IPS-18c (cell line): ENCODE results near the gene CARM1.
A peak's percentile ranks its signal among the peaks of the same experiment; 100 is the strongest.
"Not testable (repeated sequence)": the region's sequence is repeated elsewhere in the genome, so short reads cannot be mapped to it uniquely, and the experiment has no call there.

Experiments used
- H3K4me3 ChIP-seq: 2 replicates; pipeline ENCODE4 v1.7.0; 2013; ENCODE audit warnings: low read depth, mild to moderate bottlenecking, low read length, moderate library complexity; ENCODE audit not compliant: insufficient read depth
- H3K9me3 ChIP-seq: one replicate; pipeline ENCODE4 v1.6.1; 2013; ENCODE audit warnings: mild to moderate bottlenecking, low read length, moderate library complexity; ENCODE audit not compliant: control insufficient read depth, insufficient read depth

The CARM1 gene

DNA sequence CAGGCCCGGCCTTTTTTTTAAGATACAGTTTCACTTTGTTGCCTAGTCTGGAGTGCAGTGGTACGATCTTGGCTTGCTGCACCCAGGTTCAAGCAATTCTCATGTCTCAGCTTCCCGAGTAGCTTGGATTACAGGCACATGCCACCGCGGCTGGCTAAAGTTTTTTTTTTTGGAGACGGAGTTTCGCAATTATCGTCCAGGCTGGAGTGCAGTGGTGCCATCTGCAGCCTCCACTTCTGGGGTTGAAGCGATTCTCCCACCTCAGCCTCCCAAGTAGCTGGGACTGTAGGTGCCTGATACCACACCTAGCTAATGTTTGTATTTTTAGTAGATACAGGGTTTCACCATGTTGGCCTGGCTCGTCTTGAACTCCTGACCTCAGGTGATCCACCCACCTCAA is 4.9 kb upstream of the CARM1 start:
- Histone ChIP-seq H3K9me3 (no peaks in the 10 kb centered on the region), H3K4me3 (no peak overlapping the region)

GRCh38 chr19:10868872-10869547 is 2.3 kb upstream of the CARM1 start:
- no peaks in the 10 kb centered on the region for H3K9me3 ChIP-seq
- no peak overlapping the region for H3K4me3 ChIP-seq

GRCh38 chr19:10869872-10870311 is 1.5 kb upstream of the CARM1 start:
- H3K9me3 ChIP-seq, H3K4me3 ChIP-seq: not testable (repeated sequence)

DNA sequence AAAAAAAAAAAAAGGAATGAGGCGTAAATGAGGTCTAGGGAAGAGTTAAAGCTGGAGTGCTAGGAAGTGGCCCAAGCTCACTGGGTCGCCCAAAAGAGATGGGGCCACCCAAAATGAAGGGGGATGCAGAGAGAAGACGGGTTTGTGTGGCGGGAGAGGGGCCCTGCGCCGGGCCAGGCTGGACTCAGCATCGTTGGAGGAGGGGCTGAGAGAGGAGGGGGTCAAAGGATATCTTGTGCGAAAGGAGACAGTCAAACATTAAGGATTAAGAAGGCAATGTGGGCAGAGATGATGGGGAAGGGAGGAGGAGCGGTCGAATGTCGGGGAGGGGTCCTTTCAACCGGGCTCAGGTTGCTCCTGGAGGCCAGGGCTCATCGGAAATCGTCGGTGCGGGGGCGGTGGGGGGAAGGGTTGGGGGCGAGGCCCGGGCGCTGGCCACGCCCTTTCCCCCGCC is 825 bp upstream of the CARM1 start:
- H3K4me3 ChIP-seq: peak overlapping the region; percentile 43; the same call in 1 of the 2 replicates
- H3K9me3 ChIP-seq: no peaks in the 10 kb centered on the region

GRCh38 chr19:10871711-10872545 is 575 bp downstream of the CARM1 start:
- H3K9me3 ChIP-seq: no peaks in the 10 kb centered on the region
- H3K4me3 ChIP-seq: peak overlapping the region; percentile 76

- no peaks in the 10 kb centered on the region for H3K9me3 ChIP-seq
- H3K4me3 ChIP-seq: peak overlapping the region; percentile 76
Measured at GRCh38 chr19:10872546-10873107, 1.3 kb downstream of the CARM1 start.

GRCh38 chr19:10874024-10874423 is 2.7 kb downstream of the CARM1 start:
- Histone ChIP-seq H3K4me3 (no peak overlapping the region), H3K9me3 (no peaks in the 10 kb centered on the region)

GRCh38 chr19:10876459-10877240 is 5.3 kb downstream of the CARM1 start:
- Histone ChIP-seq H3K4me3 (no peak overlapping the region), H3K9me3 (no peaks in the 10 kb centered on the region)

DNA sequence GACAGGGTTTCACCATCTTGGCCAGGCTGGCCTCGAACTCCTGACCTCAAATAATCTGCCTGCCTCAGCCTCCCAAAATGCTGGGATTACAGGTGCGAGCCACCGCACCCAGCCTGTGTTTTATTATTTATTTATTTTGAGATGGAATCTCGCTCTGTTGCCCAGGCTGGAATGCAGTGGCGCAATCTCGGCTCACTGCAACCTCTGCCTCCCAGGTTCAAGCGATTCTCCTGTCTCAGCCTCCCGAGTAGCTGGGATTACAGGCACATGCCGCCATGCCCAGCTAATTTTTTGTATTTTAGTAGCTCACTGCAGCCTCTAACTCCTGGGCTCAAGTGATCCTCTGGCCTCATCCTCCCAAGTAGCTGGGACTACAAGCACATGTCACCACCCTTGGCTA is 6.3 kb downstream of the CARM1 start:
- not testable (repeated sequence) for H3K4me3 ChIP-seq, H3K9me3 ChIP-seq

DNA sequence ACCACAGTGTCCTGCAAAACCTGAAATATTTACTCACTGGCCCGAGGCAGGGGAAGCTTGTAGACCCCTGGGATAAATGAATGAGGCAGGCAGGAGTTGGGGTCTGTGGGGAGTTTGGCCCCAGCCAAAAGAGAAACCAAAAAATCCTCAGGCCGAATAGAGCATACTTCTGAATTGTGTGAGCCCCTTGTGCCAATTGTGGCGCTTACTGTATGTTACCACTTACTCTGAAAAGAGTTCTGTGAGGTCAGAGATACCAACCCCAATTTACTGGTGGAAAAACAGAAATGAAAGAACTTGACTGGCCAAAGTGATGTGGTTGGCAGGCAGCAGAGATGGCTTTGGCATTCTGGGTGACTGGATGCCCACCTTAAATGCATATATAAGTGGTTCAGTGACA is 6.9 kb downstream of the CARM1 start:
- H3K9me3 ChIP-seq: no peaks in the 10 kb centered on the region
- no peak overlapping the region for H3K4me3 ChIP-seq

GRCh38 chr19:10881403-10882107 is 10.2 kb downstream of the CARM1 start:
- no peak overlapping the region; the same call in 1 of the 2 replicates for H3K4me3 ChIP-seq

GRCh38 chr19:10882108-10882457 is 10.7 kb downstream of the CARM1 start:
- Histone ChIP-seq H3K4me3 (no peak overlapping the region; the same call in 1 of the 2 replicates), H3K9me3 (no peaks in the 10 kb centered on the region)

More at GRCh38 chr19:10881403-10882107, 10.2 kb downstream of the CARM1 start:
- H3K9me3 ChIP-seq: no peaks in the 10 kb centered on the region

DNA sequence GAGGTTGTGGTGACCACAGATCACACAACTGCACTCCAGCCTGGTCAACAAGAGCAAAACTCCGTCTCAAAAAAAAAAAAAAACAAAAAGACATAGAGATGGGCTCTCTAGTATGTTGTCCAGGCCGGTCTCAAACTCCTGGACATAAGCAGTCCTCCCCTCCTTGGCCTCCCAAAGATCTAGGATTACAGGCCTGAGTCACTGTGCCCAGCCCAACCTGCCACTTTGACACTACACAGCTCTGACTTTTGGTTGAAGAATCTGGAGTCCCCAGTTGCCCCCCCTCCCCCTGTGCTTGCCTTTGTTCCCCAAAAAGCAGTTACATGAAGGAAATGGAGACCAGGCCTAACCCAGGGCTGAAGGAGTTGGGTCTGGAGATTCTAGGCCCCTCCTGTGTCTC is 12.9 kb downstream of the CARM1 start:
- Histone ChIP-seq H3K4me3 (no peak overlapping the region), H3K9me3 (no peaks in the 10 kb centered on the region)

DNA sequence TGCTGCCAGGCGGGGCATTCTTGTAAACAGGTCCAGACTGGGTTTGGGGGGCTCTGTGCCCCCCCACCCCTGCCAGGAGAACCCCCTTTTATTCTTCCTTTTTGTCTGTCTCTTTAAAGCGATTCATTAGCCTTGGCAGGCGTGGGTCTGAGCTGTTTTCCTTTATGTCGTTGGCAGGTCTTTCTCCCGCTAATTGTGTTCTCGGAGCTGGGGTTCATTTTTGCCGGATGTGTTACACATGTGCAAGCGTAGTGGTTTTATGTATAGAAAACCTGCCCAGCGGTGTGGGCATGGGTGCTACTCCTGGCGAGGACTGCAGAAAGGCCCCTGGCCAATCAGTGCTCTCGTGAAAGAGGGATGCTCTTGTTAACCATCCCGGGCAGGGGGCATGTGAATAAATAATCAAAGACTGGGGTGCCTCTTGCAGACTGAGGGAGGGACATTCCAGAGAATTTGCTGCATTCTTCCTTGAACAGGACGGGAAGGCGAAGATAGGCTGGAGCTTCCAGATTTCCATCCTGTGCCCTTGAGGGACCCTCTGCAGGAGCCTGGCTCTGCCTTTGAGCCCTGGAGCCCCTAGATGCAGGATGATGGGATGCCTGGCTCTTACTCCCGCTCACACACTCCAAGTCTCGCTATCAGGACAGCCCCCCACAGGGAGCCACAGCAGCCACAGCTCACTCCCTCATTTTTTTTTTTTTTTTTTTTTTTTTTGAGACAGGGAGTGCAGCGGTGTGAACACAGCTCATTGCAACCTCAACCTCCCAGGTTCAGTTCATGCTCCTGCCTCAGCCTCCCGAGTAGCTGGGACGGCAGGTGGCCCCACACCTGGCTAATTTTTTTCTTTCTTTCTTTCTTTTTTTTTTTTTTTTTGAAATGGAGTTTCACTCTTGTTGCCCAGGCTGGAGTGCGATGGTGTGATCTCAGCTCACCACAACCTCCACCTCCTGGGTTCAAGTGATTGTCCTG is 14.1 kb downstream of the CARM1 start:
- Histone ChIP-seq H3K9me3 (no peaks in the 10 kb centered on the region), H3K4me3 (no peak overlapping the region)

DNA sequence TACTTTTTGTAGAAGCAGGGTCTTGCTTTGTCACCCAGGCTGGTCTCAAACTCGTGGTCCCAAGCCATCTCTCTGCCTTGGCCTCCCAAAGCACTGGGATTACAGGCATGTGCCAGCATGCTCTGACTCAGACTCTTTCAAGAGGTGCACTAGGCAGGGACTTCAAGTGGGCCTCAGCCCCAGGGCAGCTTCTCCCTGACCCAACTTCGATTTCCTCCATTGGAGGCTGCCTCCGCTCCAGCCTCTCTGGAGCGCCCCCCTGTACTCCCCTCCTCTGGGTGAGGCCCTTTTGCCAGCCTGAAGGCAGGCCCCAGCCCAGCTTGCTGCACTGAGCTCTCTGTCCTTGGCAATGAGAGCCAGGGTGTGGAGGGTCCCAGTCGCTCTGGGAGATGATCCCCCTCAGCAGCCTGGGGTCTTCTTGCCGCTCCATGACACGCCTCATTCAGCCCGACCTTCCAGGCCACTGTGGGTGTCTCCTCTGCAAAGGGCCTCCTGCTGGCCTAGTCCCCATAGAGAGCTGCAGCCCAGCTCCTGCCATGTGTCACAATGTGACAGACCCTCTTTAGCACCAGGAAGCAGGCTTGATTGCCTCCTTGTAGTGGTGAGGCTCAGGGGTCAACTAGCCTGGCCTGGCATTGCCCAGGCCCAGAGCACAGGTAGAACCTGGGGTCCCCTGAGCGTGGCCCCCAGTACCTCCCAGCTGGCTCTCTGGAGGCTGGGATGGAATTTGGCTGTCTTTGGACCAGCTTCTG is 16.4 kb downstream of the CARM1 start:
- H3K9me3 ChIP-seq: no peaks in the 10 kb centered on the region
- H3K4me3 ChIP-seq: peak overlapping the region; percentile 28
